Natural killer cell (primary cell): ENCODE measurements around the gene CNFN. TPM values are rescaled to one million over a fixed set of nuclear protein-coding genes. Genes with fewer than 3 reads are reported as not detected.

ENCODE experiments used
- ATAC-seq, 3 donors: fragments of 150-1000 bp in 2 of 3; fragments of 200-7000 bp in 1 of 3; cut with Tn5 transposase; 1 replicate in 1 of 3; 2 replicates in 2 of 3; pipeline ENCODE4 v1.10.0; 2021; ENCODE audit warnings: mild to moderate bottlenecking in 2 of 3, moderate library complexity in 2 of 3
- DNase-seq, 2 donors: peaks; one replicate each; pipeline versions ENCODE4 v3.0.0 to v3.0.0-alpha.2; 2013 to 2021; ENCODE audit warnings: mixed read lengths in 1 of 2
- H3K27ac ChIP-seq: one replicate; pipeline ENCODE4 v1.5.1; 2013; ENCODE audit warnings: mild to moderate bottlenecking, low read length
- H3K27me3 ChIP-seq: one replicate; pipeline ENCODE4 v1.6.1; 2013; ENCODE audit warnings: low read length; ENCODE audit not compliant: control insufficient read depth, insufficient read depth
- H3K36me3 ChIP-seq: one replicate; pipeline ENCODE4 v1.6.1; 2013; ENCODE audit warnings: low read length; ENCODE audit not compliant: control insufficient read depth, insufficient read depth
- H3K4me1 ChIP-seq: one replicate; pipeline ENCODE4 v1.6.1; 2013; ENCODE audit warnings: low read length; ENCODE audit not compliant: control insufficient read depth, insufficient read depth
- H3K4me3 ChIP-seq: one replicate; pipeline ENCODE4 v1.5.1; 2013; ENCODE audit warnings: low read length
- H3K9me3 ChIP-seq: one replicate; pipeline ENCODE4 v1.6.1; 2013; ENCODE audit warnings: low read length; ENCODE audit not compliant: control insufficient read depth, insufficient read depth
- H3K27ac Mint-ChIP-seq, 2 donors: one replicate each; pipeline ENCODE4 v1.8.0; 2022; ENCODE audit warnings: mild to moderate bottlenecking in 2 of 2, mixed read lengths in 2 of 2, moderate library complexity in 1 of 2
- H3K27me3 Mint-ChIP-seq, 2 donors: one replicate each; pipeline ENCODE4 v1.8.0; 2022; ENCODE audit warnings: low read depth in 2 of 2, mixed read lengths in 2 of 2
- H3K36me3 Mint-ChIP-seq: one replicate; pipeline ENCODE4 v1.8.0; 2022; ENCODE audit warnings: mixed read lengths
- H3K4me1 Mint-ChIP-seq, 2 donors: one replicate each; pipeline ENCODE4 v1.8.0; 2022; ENCODE audit warnings: mixed read lengths in 2 of 2
- H3K4me3 Mint-ChIP-seq: one replicate; pipeline ENCODE4 v1.8.0; 2022; ENCODE audit warnings: mild to moderate bottlenecking, moderate library complexity, mixed read lengths
- H3K9me3 Mint-ChIP-seq, 2 donors: one replicate each; pipeline ENCODE4 v1.8.0; 2022; ENCODE audit warnings: mixed read lengths in 2 of 2
- CTCF ChIP-seq: fragments of 200-600 bp; IDR thresholded peaks from one replicate; pipeline ENCODE4 v1.8.0; 2022; ENCODE audit warnings: antibody characterized with exemption
- WGBS: methylation state at CpG from one replicate; pipeline ENCODE4 v1.1.7; 2013; ENCODE audit warnings: missing lambda C conversion rate; ENCODE audit not compliant: insufficient coverage; 5-methylcytosine and 5-hydroxymethylcytosine counted together
- intact Hi-C: fragments of 100-400 bp; cut with micrococcal nuclease; formaldehyde crosslinking; loops from one replicate; pipeline ENCODE4 v1.14.2; 2022
- total RNA-seq, 4 donors: library from RNA; stranded (reverse); fragments of 120-200 nt in 1 of 4; gene quantifications; one replicate each; pipeline versions ENCODE4 v1.2.3 to v1.2.4, GENCODE V29; 2013 to 2022

Gene CNFN
- total RNA-seq, result 1 to 10 TPM in 1 of 3 donors, not detected in 2; 1.3 TPM
- total RNA-seq (2013), result 1.7 TPM

- intact Hi-C loops, result no loop called here
- Histone ChIP-seq H3K9me3 (no peaks in the 10 kb centered on the region), H3K36me3 (no peaks in the 10 kb centered on the region), H3K4me1 (peaks cover 9% of the 10 kb centered on the region), H3K27me3 (peaks cover 3% of the 10 kb centered on the region), H3K4me3 (no peak within 1 kb of the TSS), H3K27ac (no peak within 1 kb of the TSS)
- Mint-ChIP-seq H3K9me3 (no peaks in the 10 kb centered on the region), H3K4me1 (peaks cover 7 to 9% of the 10 kb centered on the region in 2 donors), H3K4me3 (no peak within 1 kb of the TSS), H3K27me3 (peaks cover 16 to 34% of the 10 kb centered on the region in 2 donors), H3K36me3 (no peaks in the 10 kb centered on the region), H3K27ac (no peak within 1 kb of the TSS)
- WGBS, result 68% methylated on average over 12 of the region's 12 CpGs
- TF ChIP-seq CTCF, result no peak
- DNase-seq (no peak), ATAC-seq (no peak)
Measured at GRCh38 chr19:42389899-42390298, at the start of gene CNFN. TSS of gene CNFN (minus strand) at chr19:42390297. CDS start at chr19:42389037, 1,260 bp downstream.

- H3K4me1 ChIP-seq, result peaks cover 9% of the 10 kb centered on the region
- H3K4me3 ChIP-seq, result no peak overlapping the region
- 71% methylated on average over 1 of the region's 3 CpGs for WGBS
- H3K27ac Mint-ChIP-seq, result no peak overlapping the region
- ATAC-seq, result no peak
- no peaks in the 10 kb centered on the region for H3K9me3 Mint-ChIP-seq
- no peaks in the 10 kb centered on the region for H3K9me3 ChIP-seq
- no peak overlapping the region for H3K4me3 Mint-ChIP-seq
- no peaks in the 10 kb centered on the region for H3K27me3 ChIP-seq
- no peaks in the 10 kb centered on the region for H3K36me3 ChIP-seq
- peaks cover 0 to 1% of the 10 kb centered on the region in 2 donors for H3K27me3 Mint-ChIP-seq
- H3K36me3 Mint-ChIP-seq, result no peaks in the 10 kb centered on the region
- no peak for DNase-seq
- intact Hi-C loops, result no loop called here
- TF ChIP-seq CTCF, result no peak
- H3K4me1 Mint-ChIP-seq, result peaks cover 14 to 15% of the 10 kb centered on the region in 2 donors
- no peak overlapping the region for H3K27ac ChIP-seq
Measured at GRCh38 chr19:42436006-42436405, 45.9 kb upstream of the CNFN start.

GRCh38 chr19:42435316-42435715 is 45.2 kb upstream of the CNFN start:
- 97% methylated on average over 5 of the region's 6 CpGs for WGBS
- H3K27me3 Mint-ChIP-seq, result no peaks in the 10 kb centered on the region
- ATAC-seq, result no peak

More at GRCh38 chr19:42435316-42435715, 45.2 kb upstream of the CNFN start:
- Histone ChIP-seq H3K36me3 (no peaks in the 10 kb centered on the region), H3K27me3 (no peaks in the 10 kb centered on the region), H3K4me3 (no peak overlapping the region), H3K27ac (no peak overlapping the region), H3K4me1 (peaks cover 2% of the 10 kb centered on the region), H3K9me3 (no peaks in the 10 kb centered on the region)
- peaks cover 7 to 8% of the 10 kb centered on the region in 2 donors for H3K4me1 Mint-ChIP-seq
- no peaks in the 10 kb centered on the region for H3K36me3 Mint-ChIP-seq
- DNase-seq, result no peak
- no peaks in the 10 kb centered on the region for H3K9me3 Mint-ChIP-seq
- intact Hi-C loops, result no loop called here
- TF ChIP-seq CTCF, result no peak
- no peak overlapping the region for H3K4me3 Mint-ChIP-seq
- no peak overlapping the region for H3K27ac Mint-ChIP-seq
